ENCODE results near the gene CFAP45. TPM values are rescaled to one million over a fixed set of nuclear protein-coding genes. Genes with fewer than 3 reads are reported as not detected.

The CFAP45 gene
- total and polyA plus RNA-seq, 2 of the 8 experiments (the other 6 are each of a cell fraction or from before 2014, with no cell fraction given), result 0.05 TPM; not detected in 1

DNA sequence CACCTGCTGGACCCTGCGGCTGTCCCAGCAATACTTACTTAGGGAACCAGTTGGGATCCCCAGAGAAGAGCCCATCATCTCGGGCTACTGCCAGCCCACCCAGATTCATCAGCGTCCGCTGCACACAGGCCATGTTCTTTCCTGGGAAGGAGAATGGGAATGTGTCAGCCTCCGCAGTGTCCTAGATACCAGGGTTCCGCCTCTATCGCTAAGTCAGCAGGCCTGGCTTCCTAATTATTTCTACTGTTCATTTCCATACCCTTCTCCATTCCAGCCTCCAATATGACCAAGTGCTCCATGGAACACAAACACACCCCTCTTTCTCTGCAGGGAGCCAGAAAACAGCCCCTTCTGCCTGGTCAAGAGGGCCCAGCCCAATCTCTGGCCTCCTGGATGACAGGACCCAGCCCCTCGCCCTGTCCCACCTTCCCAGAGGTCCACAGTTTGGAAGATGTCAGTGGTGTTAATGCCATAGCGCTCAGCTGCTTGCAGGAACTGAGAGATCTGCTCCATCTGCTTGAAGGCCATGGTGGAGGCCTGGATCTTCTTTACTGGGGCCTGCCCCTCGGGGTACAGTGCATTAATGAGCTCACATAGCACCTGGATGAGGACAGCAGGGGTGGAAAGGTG lies 19.4 kb upstream of the CFAP45 start:
- Histone ChIP-seq H3K27ac (ENCODE audit: low read depth, low read length) (no peak overlapping the region), H2BK5ac (ENCODE audit: low read depth, low read length) (no peak overlapping the region), H3K4me1 (replicated peaks in 1 of 4; ENCODE audit: control insufficient read depth in 3 of 4, insufficient read depth in 4 of 4, low read length in 3 of 4) (peaks cover 14 to 32% (median 21%) of the 10 kb centered on the region in 4 experiments), H3K23ac (ENCODE audit: insufficient read length) (no peak overlapping the region), H3K18ac (ENCODE audit: extremely low read depth, low read length) (no peak overlapping the region), H3K14ac (ENCODE audit: insufficient read length) (no peak overlapping the region), H2BK20ac (ENCODE audit: low read length) (no peak overlapping the region), H3K4ac (replicated peaks; ENCODE audit: insufficient read length, low read depth, low read length) (no peak overlapping the region), H4K8ac (ENCODE audit: extremely low read depth, insufficient read depth, low read length) (no peak overlapping the region), H3K27me3 (replicated peaks in 1 of 4; ENCODE audit: control insufficient read depth in 3 of 4, extremely low read depth in 1 of 4, insufficient read depth in 3 of 4, low read length in 3 of 4) (peaks cover 0 to 8% (median 2%) of the 10 kb centered on the region in 4 experiments; a peak in 4 of 7 replicates), H3K79me2 (ENCODE audit: control insufficient read depth in 1 of 2, insufficient read depth in 2 of 2, low read length in 2 of 2) (peaks cover 0 to 12% of the 10 kb centered on the region in 2 experiments; a peak in 2 of 4 replicates), H4K91ac (replicated peaks; ENCODE audit: insufficient read length, low read length) (no peak overlapping the region), H3K9ac (replicated peaks in 1 of 4; ENCODE audit: extremely low read depth in 1 of 4, low read depth in 3 of 4, low read length in 3 of 4) (no peak overlapping the region), H4K5ac (ENCODE audit: insufficient read length, low read depth, low read length) (no peak overlapping the region), H2AFZ (ENCODE audit: low read length) (no peak overlapping the region), H3K4me3 (ENCODE audit: extremely low read depth in 1 of 4, insufficient read depth in 2 of 4, low read depth in 3 of 4, low read length in 4 of 4) (no peak overlapping the region), H2BK15ac (ENCODE audit: low read length) (no peak overlapping the region), H3K9me3 (ENCODE audit: insufficient read depth in 2 of 2, low read depth in 1 of 2, low read length in 1 of 2) (no peaks in the 10 kb centered on the region), H3K79me1 (ENCODE audit: low read depth, low read length) (peaks cover 3% of the 10 kb centered on the region), H3K56ac (replicated peaks; ENCODE audit: insufficient read length, low read depth, low read length) (no peak overlapping the region), H2BK12ac (ENCODE audit: low read depth, low read length) (no peak overlapping the region), H2AK5ac (ENCODE audit: low read depth, low read length) (no peak overlapping the region; the same call in 1 of the 2 replicates), H3K23me2 (ENCODE audit: low read depth, low read length) (peaks cover 6% of the 10 kb centered on the region; the same call in 1 of the 2 replicates), H2BK120ac (replicated peaks; ENCODE audit: low read depth, low read length) (no peak overlapping the region), H3K36me3 (ENCODE audit: control insufficient read depth in 2 of 4, insufficient read depth in 4 of 4, low read length in 3 of 4) (peaks cover 0 to 16% (median 2%) of the 10 kb centered on the region in 4 experiments; a peak in 4 of 8 replicates), H4K20me1 (replicated peaks in 1 of 2; ENCODE audit: control insufficient read depth in 1 of 2, insufficient read depth in 2 of 2, low read length in 2 of 2) (peaks cover 0 to 3% of the 10 kb centered on the region in 2 experiments), H3K4me2 (ENCODE audit: insufficient read depth in 1 of 2, low read depth in 2 of 2, low read length in 2 of 2) (no peak overlapping the region)
- POLR2A ChIA-PET (ENCODE audit: partially characterized antibody), result interaction anchor here (1.4 kb wide), 1 partner anchor 19 kb away, joined by 4 read pairs; the partner anchor contains the start of gene CFAP45
- WGBS, 2 experiments (ENCODE audit: extremely low coverage in 1 of 2, insufficient coverage in 1 of 2, insufficient read length in 1 of 2, insufficient replicate concordance in 2 of 2, low coverage in 1 of 2, low lambda C conversion rate in 2 of 2, missing lambda C conversion rate in 1 of 2), result 93% methylated on average over 10 of the region's 10 CpGs; no CpG with 5 or more reads in 1 of the 2 experiments
- FAIRE-seq (no peak), DNase-seq (ENCODE audit: low read depth in 1 of 2, low spot score in 2 of 2) (no peak)
- CTCF ChIA-PET (ENCODE audit: partially characterized antibody), result interaction anchor here (0.8 to 7.5 kb wide), 5 partner anchors 11 to 88 kb away, joined by 3 to 43 read pairs (median 9); no protein-coding TSS in a partner anchor
- TF ChIP-seq RXRA (IDR thresholded peaks at IDR 0.05; ENCODE audit: insufficient read depth, low read depth, low read length), result no peak
- no peak for TF ChIP-seq TAF1 (IDR thresholded peaks at IDR 0.05; ENCODE audit: low read depth, low read length)

All from H1 (cell line).